Natural killer cell (primary cell): ENCODE measurements around the gene TMEM131. TPM values are rescaled to one million over a fixed set of nuclear protein-coding genes. Genes with fewer than 3 reads are reported as not detected.
"Not testable (repeated sequence)": the region's sequence is repeated elsewhere in the genome, so short reads cannot be mapped to it uniquely, and the experiment has no call there.

Experiments used
- ATAC-seq, 3 donors: fragments of 150-1000 bp in 2 of 3; fragments of 200-7000 bp in 1 of 3; cut with Tn5 transposase; 1 replicate in 1 of 3; 2 replicates in 2 of 3; pipeline ENCODE4 v1.10.0; 2021; ENCODE audit warnings: mild to moderate bottlenecking in 2 of 3, moderate library complexity in 2 of 3
- DNase-seq, 2 donors: peaks; one replicate each; pipeline versions ENCODE4 v3.0.0 to v3.0.0-alpha.2; 2013 to 2021; ENCODE audit warnings: mixed read lengths in 1 of 2
- H3K27ac ChIP-seq: one replicate; pipeline ENCODE4 v1.5.1; 2013; ENCODE audit warnings: mild to moderate bottlenecking, low read length
- H3K27me3 ChIP-seq: one replicate; pipeline ENCODE4 v1.6.1; 2013; ENCODE audit warnings: low read length; ENCODE audit not compliant: control insufficient read depth, insufficient read depth
- H3K36me3 ChIP-seq: one replicate; pipeline ENCODE4 v1.6.1; 2013; ENCODE audit warnings: low read length; ENCODE audit not compliant: control insufficient read depth, insufficient read depth
- H3K4me1 ChIP-seq: one replicate; pipeline ENCODE4 v1.6.1; 2013; ENCODE audit warnings: low read length; ENCODE audit not compliant: control insufficient read depth, insufficient read depth
- H3K4me3 ChIP-seq: one replicate; pipeline ENCODE4 v1.5.1; 2013; ENCODE audit warnings: low read length
- H3K9me3 ChIP-seq: one replicate; pipeline ENCODE4 v1.6.1; 2013; ENCODE audit warnings: low read length; ENCODE audit not compliant: control insufficient read depth, insufficient read depth
- H3K27ac Mint-ChIP-seq, 2 donors: one replicate each; pipeline ENCODE4 v1.8.0; 2022; ENCODE audit warnings: mild to moderate bottlenecking in 2 of 2, mixed read lengths in 2 of 2, moderate library complexity in 1 of 2
- H3K27me3 Mint-ChIP-seq, 2 donors: one replicate each; pipeline ENCODE4 v1.8.0; 2022; ENCODE audit warnings: low read depth in 2 of 2, mixed read lengths in 2 of 2
- H3K36me3 Mint-ChIP-seq: one replicate; pipeline ENCODE4 v1.8.0; 2022; ENCODE audit warnings: mixed read lengths
- H3K4me1 Mint-ChIP-seq, 2 donors: one replicate each; pipeline ENCODE4 v1.8.0; 2022; ENCODE audit warnings: mixed read lengths in 2 of 2
- H3K4me3 Mint-ChIP-seq: one replicate; pipeline ENCODE4 v1.8.0; 2022; ENCODE audit warnings: mild to moderate bottlenecking, moderate library complexity, mixed read lengths
- H3K9me3 Mint-ChIP-seq, 2 donors: one replicate each; pipeline ENCODE4 v1.8.0; 2022; ENCODE audit warnings: mixed read lengths in 2 of 2
- WGBS: methylation state at CpG from one replicate; pipeline ENCODE4 v1.1.7; 2013; ENCODE audit warnings: missing lambda C conversion rate; ENCODE audit not compliant: insufficient coverage; 5-methylcytosine and 5-hydroxymethylcytosine counted together
- intact Hi-C: fragments of 100-400 bp; cut with micrococcal nuclease; formaldehyde crosslinking; loops from one replicate; pipeline ENCODE4 v1.14.2; 2022
- total RNA-seq, 4 donors: library from RNA; stranded (reverse); fragments of 120-200 nt in 1 of 4; gene quantifications; one replicate each; pipeline versions ENCODE4 v1.2.3 to v1.2.4, GENCODE V29; 2013 to 2022
- TF ChIP-seq, protein P1 (sequence below): fragments of 200-600 bp; IDR thresholded peaks from one replicate; pipeline ENCODE4 v1.8.0; 2022; ENCODE audit warnings: antibody characterized with exemption

The TMEM131 gene
- total RNA-seq, 3 donors from 2014 or later (not counting 1 experiment from before 2014, with no cell fraction given), result 44.8 to 72.1 (median 67.1) TPM

DNA sequence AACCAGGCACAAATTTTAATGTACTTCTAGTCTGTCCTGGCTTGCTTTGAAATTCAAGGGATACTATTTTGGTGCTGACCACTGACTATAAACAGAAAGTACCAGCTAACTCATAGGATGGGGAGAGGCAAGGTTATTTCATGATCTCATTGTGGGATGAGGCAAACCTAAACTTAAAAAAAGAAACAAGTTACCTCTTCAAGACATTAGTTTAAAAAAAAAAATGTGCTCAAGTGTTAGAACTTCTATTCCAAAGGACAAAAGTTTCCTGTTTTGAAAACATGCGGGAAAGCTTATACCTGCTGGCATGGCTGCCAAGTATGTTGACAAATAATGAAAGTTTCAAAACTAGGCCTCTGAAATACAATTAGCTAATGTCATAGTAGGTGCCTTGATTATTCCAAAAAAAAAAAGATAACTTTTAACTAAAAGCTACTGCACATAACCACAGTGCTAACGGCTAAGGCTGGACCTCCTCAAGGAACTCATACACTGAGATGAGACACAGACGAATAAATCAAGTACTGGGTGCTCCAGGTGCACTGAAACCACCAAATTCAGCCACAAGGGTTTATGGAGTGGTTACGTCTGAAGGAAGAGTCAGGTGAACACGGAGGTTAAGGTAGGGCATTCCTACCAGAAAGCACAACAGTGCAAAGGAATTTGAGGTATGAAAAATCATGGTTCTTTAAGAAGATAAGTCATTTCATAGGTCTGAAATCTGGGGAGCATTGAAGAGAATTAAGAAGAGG is 38.1 kb downstream of the TMEM131 start:
- intact Hi-C loops, result no loop called here
- DNase-seq (peak in 1 of 2 donors; percentile 15), ATAC-seq (no peak)
- H3K27me3 ChIP-seq, result no peaks in the 10 kb centered on the region
- 43% methylated on average over 5 of the region's 5 CpGs for WGBS
- peaks cover 67 to 71% of the 10 kb centered on the region in 2 donors for H3K4me1 Mint-ChIP-seq
- H3K9me3 ChIP-seq, result no peaks in the 10 kb centered on the region
- no peak overlapping the region for H3K27ac ChIP-seq
- H3K27me3 Mint-ChIP-seq, result no peaks in the 10 kb centered on the region
- no peaks in the 10 kb centered on the region for H3K36me3 Mint-ChIP-seq
- H3K27ac Mint-ChIP-seq, result peak overlapping the region in 1 of 2 donors; percentile 16
- no peak overlapping the region for H3K4me3 Mint-ChIP-seq
- H3K36me3 ChIP-seq, result no peaks in the 10 kb centered on the region
- H3K4me1 ChIP-seq, result peaks cover 3% of the 10 kb centered on the region
- TF ChIP-seq, protein P1, sequence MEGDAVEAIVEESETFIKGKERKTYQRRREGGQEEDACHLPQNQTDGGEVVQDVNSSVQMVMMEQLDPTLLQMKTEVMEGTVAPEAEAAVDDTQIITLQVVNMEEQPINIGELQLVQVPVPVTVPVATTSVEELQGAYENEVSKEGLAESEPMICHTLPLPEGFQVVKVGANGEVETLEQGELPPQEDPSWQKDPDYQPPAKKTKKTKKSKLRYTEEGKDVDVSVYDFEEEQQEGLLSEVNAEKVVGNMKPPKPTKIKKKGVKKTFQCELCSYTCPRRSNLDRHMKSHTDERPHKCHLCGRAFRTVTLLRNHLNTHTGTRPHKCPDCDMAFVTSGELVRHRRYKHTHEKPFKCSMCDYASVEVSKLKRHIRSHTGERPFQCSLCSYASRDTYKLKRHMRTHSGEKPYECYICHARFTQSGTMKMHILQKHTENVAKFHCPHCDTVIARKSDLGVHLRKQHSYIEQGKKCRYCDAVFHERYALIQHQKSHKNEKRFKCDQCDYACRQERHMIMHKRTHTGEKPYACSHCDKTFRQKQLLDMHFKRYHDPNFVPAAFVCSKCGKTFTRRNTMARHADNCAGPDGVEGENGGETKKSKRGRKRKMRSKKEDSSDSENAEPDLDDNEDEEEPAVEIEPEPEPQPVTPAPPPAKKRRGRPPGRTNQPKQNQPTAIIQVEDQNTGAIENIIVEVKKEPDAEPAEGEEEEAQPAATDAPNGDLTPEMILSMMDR, result no peak
- H3K4me3 ChIP-seq, result no peak overlapping the region
- no peaks in the 10 kb centered on the region for H3K9me3 Mint-ChIP-seq

DNA sequence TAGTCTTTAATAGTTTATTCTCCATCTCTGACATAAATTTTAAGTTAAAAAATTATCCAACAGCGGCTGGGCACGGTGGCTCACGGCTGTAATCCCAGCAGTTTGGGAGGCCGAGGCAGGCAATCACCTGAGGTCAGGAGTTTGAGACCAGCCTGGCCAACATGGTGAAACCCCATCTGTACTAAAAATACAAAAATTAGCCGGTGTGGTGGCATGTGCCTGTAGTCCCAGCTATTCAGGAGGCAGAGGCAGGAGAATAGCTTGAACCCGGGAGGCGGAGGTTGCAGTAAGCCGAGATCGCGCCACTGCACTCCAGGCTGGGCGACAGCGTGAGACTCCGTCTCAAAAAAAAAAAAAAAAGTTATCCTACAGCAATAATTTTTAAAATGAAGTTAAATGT is 39.0 kb downstream of the TMEM131 start:
- H3K27me3 Mint-ChIP-seq, result not testable (repeated sequence)

DNA sequence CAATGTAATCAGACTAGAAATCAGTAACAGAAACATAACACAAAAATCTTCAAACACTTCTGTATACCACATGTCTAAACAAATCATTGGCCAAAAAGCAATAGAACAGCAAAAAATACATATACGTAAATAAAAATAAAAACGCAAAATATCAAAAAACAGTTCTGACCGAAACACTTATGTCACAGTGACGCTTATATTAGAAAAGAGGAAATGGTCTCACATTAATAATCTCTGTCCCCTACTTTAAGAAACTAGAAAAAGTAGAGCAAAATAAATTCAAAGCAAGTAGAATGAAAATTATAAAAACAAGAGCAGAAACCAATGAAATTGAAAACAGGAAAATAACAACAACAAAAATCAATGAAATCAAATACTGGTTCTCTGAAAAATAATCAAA is 41.9 kb downstream of the TMEM131 start:
- H3K4me1 Mint-ChIP-seq, result peaks cover 66 to 78% of the 10 kb centered on the region in 2 donors
- H3K4me3 Mint-ChIP-seq, result peak overlapping the region; percentile 14
- Histone ChIP-seq H3K9me3 (no peaks in the 10 kb centered on the region), H3K27me3 (no peaks in the 10 kb centered on the region), H3K27ac (peak overlapping the region; percentile 33), H3K4me1 (peaks cover 7% of the 10 kb centered on the region), H3K36me3 (no peaks in the 10 kb centered on the region), H3K4me3 (no peak overlapping the region)
- no CpG with 5 or more reads among the region's 4 CpGs for WGBS
- TF ChIP-seq, protein P1, result no peak
- intact Hi-C loops, result no loop called here
- no peak for ATAC-seq
- H3K27ac Mint-ChIP-seq, result peak overlapping the region; percentile 8 to 30
- H3K27me3 Mint-ChIP-seq, result no peaks in the 10 kb centered on the region
- DNase-seq, result no peak
- no peaks in the 10 kb centered on the region for H3K9me3 Mint-ChIP-seq
- H3K36me3 Mint-ChIP-seq, result no peaks in the 10 kb centered on the region

More for the DNA sequence above, 39.0 kb downstream of the TMEM131 start:
- intact Hi-C loops, H3K9me3 ChIP-seq, ATAC-seq, H3K4me3 ChIP-seq, H3K36me3 Mint-ChIP-seq, H3K9me3 Mint-ChIP-seq, H3K27me3 ChIP-seq, H3K36me3 ChIP-seq, H3K4me1 ChIP-seq, H3K27ac ChIP-seq, DNase-seq, H3K4me3 Mint-ChIP-seq, H3K27ac Mint-ChIP-seq: not testable (repeated sequence)
- peaks cover 70 to 73% of the 10 kb centered on the region in 2 donors for H3K4me1 Mint-ChIP-seq
- 96% methylated on average over 7 of the region's 13 CpGs for WGBS

DNA sequence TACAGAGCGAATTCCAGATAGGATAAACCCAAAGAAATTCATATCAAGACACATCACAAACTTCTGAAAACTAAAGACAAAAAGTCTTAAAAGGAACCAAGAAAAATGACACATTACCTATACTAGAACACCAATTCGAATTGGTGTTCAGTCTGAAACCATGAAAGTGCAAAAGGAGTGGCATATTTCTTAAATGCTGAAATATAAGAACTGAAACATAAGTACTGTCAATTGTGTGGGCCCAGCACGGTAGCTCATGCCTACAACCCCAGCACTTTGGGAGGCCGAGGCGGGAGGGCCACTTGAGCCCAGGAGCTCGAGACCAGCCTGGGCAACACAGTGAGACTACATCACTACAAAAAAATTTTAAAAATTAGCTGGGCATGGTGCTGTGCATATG is 43.4 kb downstream of the TMEM131 start:
- no peaks in the 10 kb centered on the region for H3K36me3 ChIP-seq
- 89% methylated on average over 3 of the region's 6 CpGs for WGBS
- H3K27ac ChIP-seq, result no peak overlapping the region
- ATAC-seq, result no peak
- H3K27ac Mint-ChIP-seq, result no peak overlapping the region
- H3K27me3 ChIP-seq, result no peaks in the 10 kb centered on the region
- peaks cover 61 to 74% of the 10 kb centered on the region in 2 donors for H3K4me1 Mint-ChIP-seq
- no peak overlapping the region for H3K4me3 Mint-ChIP-seq
- DNase-seq, result no peak
- TF ChIP-seq, protein P1, result no peak
- no peak overlapping the region for H3K4me3 ChIP-seq
- no peaks in the 10 kb centered on the region for H3K9me3 Mint-ChIP-seq
- intact Hi-C loops, result no loop called here
- no peaks in the 10 kb centered on the region for H3K9me3 ChIP-seq
- no peaks in the 10 kb centered on the region for H3K27me3 Mint-ChIP-seq
- peaks cover 7% of the 10 kb centered on the region for H3K4me1 ChIP-seq
- H3K36me3 Mint-ChIP-seq, result no peaks in the 10 kb centered on the region
